Mucosa of descending colon (tissue), 3 donors: Measurements from ENCODE around the gene NUMBL. TPM values are rescaled to one million over a fixed set of nuclear protein-coding genes. Genes with fewer than 3 reads are reported as not detected.

ENCODE experiments used
- ATAC-seq: fragments of 200-7000 bp; cut with Tn5 transposase; one replicate; pipeline ENCODE4 v1.9.1; 2020; ENCODE audit warnings: mild to moderate bottlenecking, moderate library complexity
- DNase-seq, 3 donors: peaks; one replicate each; pipeline ENCODE4 v3.0.0-alpha.2; 2020
- H3K36me3 ChIP-seq: fragments of 200-600 bp; one replicate; pipeline ENCODE4 v1.8.0; 2021; ENCODE audit warnings: low read depth, mild to moderate bottlenecking
- H3K4me1 ChIP-seq: fragments of 200-600 bp; one replicate; pipeline ENCODE4 v1.8.0; 2021; ENCODE audit warnings: low read depth, mild to moderate bottlenecking
- H3K4me3 ChIP-seq: fragments of 200-600 bp; one replicate; pipeline ENCODE4 v1.8.0; 2021; ENCODE audit warnings: mild to moderate bottlenecking
- H3K9me3 ChIP-seq: fragments of 200-600 bp; one replicate; pipeline ENCODE4 v1.8.0; 2021; ENCODE audit warnings: mild to moderate bottlenecking
- CTCF ChIP-seq: fragments of 200-600 bp; IDR thresholded peaks from one replicate; pipeline ENCODE4 v1.8.0; 2022; ENCODE audit warnings: antibody characterized with exemption, mild to moderate bottlenecking
- intact Hi-C, 2 donors: fragments of 100-400 bp; cut with DNase I in 1 of 2; cut with micrococcal nuclease in 1 of 2; formaldehyde crosslinking; loops; one replicate each; pipeline versions ENCODE4 v1.11.0 to v1.11.1; 2022; cut with DNase I, micrococcal nuclease
- total RNA-seq, 3 donors: library from RNA; stranded (reverse); fragmentation: NEBNext Ultra II Directional in 2 of 3; extraction: Animal tissue kit (Norgen Biotek cat#: 25700) in 2 of 3; gene quantifications; one replicate each; pipeline versions ENCODE4 v1.2.1 to v1.2.4, GENCODE V29; 2021 to 2023
- donor health status: DM: no; HTN: no; CAD: no; lungs with moderate emphysema.
- donor health status: DM: no; HTN: no; CAD: no.
- donor health status: DM: no; HTN: yes; CAD: no.

The NUMBL gene
- total RNA-seq, 3 donors from 2014 or later, result 10.2 to 39.7 (median 16.9) TPM

GRCh38 chr19:40709817-40710216 is 19.4 kb upstream of the NUMBL start:
- Histone ChIP-seq H3K4me1 (peaks cover 6% of the 10 kb centered on the region), H3K36me3 (no peaks in the 10 kb centered on the region), H3K9me3 (no peaks in the 10 kb centered on the region), H3K4me3 (no peak overlapping the region)
- DNase-seq, result no peak
- no peak for ATAC-seq
- intact Hi-C loops, result no loop called here
- no peak for TF ChIP-seq CTCF

DNA sequence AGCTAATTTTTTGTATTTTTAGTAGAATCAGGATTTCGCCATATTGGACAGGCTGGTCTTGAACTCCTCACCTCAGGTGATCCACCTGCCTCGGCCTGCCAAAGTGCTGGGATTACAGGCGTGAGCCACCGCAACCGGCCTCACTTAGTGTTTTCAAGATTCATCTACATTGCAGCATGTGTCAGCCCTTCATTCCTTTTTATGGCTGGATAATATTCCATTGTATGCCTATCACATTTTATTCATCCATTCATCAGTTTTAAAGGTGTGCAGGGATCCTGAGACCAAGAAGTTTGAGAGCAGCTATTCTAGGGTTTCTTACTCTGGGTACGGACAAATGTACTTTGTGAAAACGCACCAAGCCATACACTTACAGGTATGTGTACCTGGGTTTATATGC is 17.2 kb upstream of the NUMBL start:
- Histone ChIP-seq H3K4me1 (no peaks in the 10 kb centered on the region), H3K9me3 (no peaks in the 10 kb centered on the region), H3K4me3 (no peak overlapping the region), H3K36me3 (peaks cover 3% of the 10 kb centered on the region)
- ATAC-seq, result no peak
- intact Hi-C loops, result no loop called here
- TF ChIP-seq CTCF, result no peak
- no peak for DNase-seq

- Histone ChIP-seq H3K36me3 (peaks cover 3% of the 10 kb centered on the region), H3K9me3 (no peaks in the 10 kb centered on the region), H3K4me3 (no peak overlapping the region), H3K4me1 (no peaks in the 10 kb centered on the region)
- DNase-seq (no peak), ATAC-seq (no peak)
- no peak for TF ChIP-seq CTCF
- intact Hi-C loops, result no loop called here
Measured at GRCh38 chr19:40705950-40706619, 15.6 kb upstream of the NUMBL start.

DNA sequence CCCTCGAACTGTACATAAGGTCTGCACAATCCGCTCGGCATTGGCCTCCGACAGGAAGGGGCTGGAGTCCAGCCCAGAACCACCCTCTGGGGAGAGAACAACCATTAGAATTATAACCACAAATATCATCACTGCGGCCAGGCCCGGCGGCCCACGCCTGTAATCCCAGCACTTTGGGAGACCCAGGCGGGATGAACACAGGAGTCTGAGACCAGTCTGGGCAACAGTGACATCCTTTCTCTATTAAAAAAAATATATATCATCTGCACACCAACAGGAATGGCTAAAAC is 14.9 kb upstream of the NUMBL start:
- H3K36me3 ChIP-seq, result peaks cover 3% of the 10 kb centered on the region
- intact Hi-C loops, result no loop called here
- no peak overlapping the region for H3K4me3 ChIP-seq
- no peaks in the 10 kb centered on the region for H3K4me1 ChIP-seq
- H3K9me3 ChIP-seq, result no peaks in the 10 kb centered on the region
- ATAC-seq, result no peak
- TF ChIP-seq CTCF, result no peak
- no peak for DNase-seq

- Histone ChIP-seq H3K36me3 (peaks cover 3% of the 10 kb centered on the region), H3K4me3 (no peak overlapping the region), H3K9me3 (no peaks in the 10 kb centered on the region), H3K4me1 (no peaks in the 10 kb centered on the region)
- no peak for TF ChIP-seq CTCF
- no peak for ATAC-seq
- DNase-seq, result no peak
- intact Hi-C loops, result no loop called here
Measured at GRCh38 chr19:40704491-40705361, 14.3 kb upstream of the NUMBL start.
